GM23338 (cell line): ENCODE data around the gene DYNLT5. TPM values are rescaled to one million over a fixed set of nuclear protein-coding genes. Genes with fewer than 3 reads are reported as not detected.
A peak's percentile ranks its signal among the peaks of the same experiment; 100 is the strongest.

ENCODE experiments used
- ATAC-seq: fragments of 200-7000 bp; cut with Tn5 transposase; 3 replicates; pipeline ENCODE4 v1.9.1; 2020
- DNase-seq: peaks from one replicate; pipeline ENCODE4 v3.0.0-alpha.2; 2015; ENCODE audit warnings: low spot score
- H2AFZ ChIP-seq: fragments of 200-600 bp; sonication (generic); 2 replicates; pipeline ENCODE4 v1.8.0; 2016; ENCODE audit warnings: antibody characterized with exemption, mild to moderate bottlenecking, moderate library complexity
- H3F3A ChIP-seq: fragments of 200-600 bp; sonication (generic); replicated peaks from 2 replicates; pipeline ENCODE4 v1.8.0; 2017; ENCODE audit warnings: antibody characterized with exemption, mixed run types, low read depth
- H3K27ac ChIP-seq: fragments of 200-600 bp; sonication (generic); 2 replicates; pipeline ENCODE4 v1.6.1; 2016; ENCODE audit warnings: low read depth
- H3K27me3 ChIP-seq: fragments of 200-600 bp; sonication (generic); 2 replicates; pipeline ENCODE4 v1.8.0; 2016; ENCODE audit warnings: mild to moderate bottlenecking, mixed run types, moderate library complexity; ENCODE audit not compliant: insufficient read depth
- H3K36me3 ChIP-seq: fragments of 200-600 bp; sonication (generic); 2 replicates; pipeline ENCODE4 v1.8.0; 2016; ENCODE audit warnings: mild to moderate bottlenecking; ENCODE audit not compliant: insufficient read depth
- H3K4me1 ChIP-seq: fragments of 200-600 bp; sonication (generic); 2 replicates; pipeline ENCODE4 v1.8.0; 2016; ENCODE audit warnings: mild to moderate bottlenecking, moderate library complexity; ENCODE audit not compliant: insufficient read depth
- H3K4me2 ChIP-seq: fragments of 200-600 bp; sonication (generic); 2 replicates; pipeline ENCODE4 v1.7.1; 2017; ENCODE audit warnings: mixed run types
- H3K4me3 ChIP-seq: fragments of 200-600 bp; sonication (generic); 2 replicates; pipeline ENCODE4 v1.6.1; 2016; ENCODE audit warnings: mixed run types
- H3K79me2 ChIP-seq: fragments of 200-600 bp; sonication (generic); replicated peaks from 2 replicates; pipeline ENCODE4 v1.8.0; 2017; ENCODE audit warnings: mild to moderate bottlenecking; ENCODE audit not compliant: insufficient read depth
- H3K9me2 ChIP-seq: fragments of 200-600 bp; sonication (generic); 2 replicates; pipeline ENCODE4 v1.8.0; 2017; ENCODE audit not compliant: insufficient read depth
- H4K20me1 ChIP-seq: fragments of 200-600 bp; sonication (generic); replicated peaks from 2 replicates; pipeline ENCODE4 v1.8.0; 2017; ENCODE audit warnings: mild to moderate bottlenecking; ENCODE audit not compliant: insufficient read depth
- H3K27ac Mint-ChIP-seq: 2 replicates; pipeline ENCODE4 v1.8.0; 2020; ENCODE audit warnings: inconsistent platforms, mild to moderate bottlenecking, moderate library complexity, mixed read lengths
- H3K27me3 Mint-ChIP-seq: 3 replicates; pipeline ENCODE4 v1.8.0; 2022; ENCODE audit warnings: low read depth, mild to moderate bottlenecking, moderate library complexity, mixed read lengths, inconsistent platforms; ENCODE audit not compliant: insufficient read depth, poor library complexity
- H3K36me3 Mint-ChIP-seq: 3 replicates; pipeline ENCODE4 v1.8.0; 2021; ENCODE audit warnings: low read depth, mild to moderate bottlenecking, inconsistent platforms, moderate library complexity, mixed read lengths
- H3K4me1 Mint-ChIP-seq: 3 replicates; pipeline ENCODE4 v1.8.0; 2020; ENCODE audit warnings: mild to moderate bottlenecking, inconsistent platforms, mixed read lengths
- H3K4me3 Mint-ChIP-seq: 3 replicates; pipeline ENCODE4 v1.8.0; 2021; ENCODE audit warnings: moderate library complexity, mild to moderate bottlenecking, inconsistent platforms, mixed read lengths
- H3K9me3 Mint-ChIP-seq: 3 replicates; pipeline ENCODE4 v1.8.0; 2020; ENCODE audit warnings: moderate library complexity, mild to moderate bottlenecking, inconsistent platforms, mixed read lengths
- CTCF ChIP-seq, 2 experiments: fragments of 200-600 bp in 1 of 2; sonication (generic) in 1 of 2; conservative IDR thresholded peaks; 2 replicates each; pipeline versions ENCODE4 v1.5.1 to v1.6.1; 2016 to 2017; ENCODE audit warnings: antibody characterized with exemption in 2 of 2, low read depth in 2 of 2, mild to moderate bottlenecking in 2 of 2, moderate library complexity in 1 of 2
- POLR2AphosphoS5 ChIP-seq: IDR thresholded peaks from 2 replicates; pipeline ENCODE4 v1.6.1; 2016; ENCODE audit warnings: antibody characterized with exemption, low read depth
- REST ChIP-seq: IDR thresholded peaks from one replicate; pipeline ENCODE4 v1.6.1; 2018; ENCODE audit warnings: antibody characterized with exemption; ENCODE audit not compliant: unreplicated experiment
- STAT1 ChIP-seq: IDR thresholded peaks from one replicate; pipeline ENCODE4 v1.6.1; 2016; ENCODE audit warnings: antibody characterized with exemption; ENCODE audit not compliant: unreplicated experiment
- ZNF462 ChIP-seq: fragments of 250-450 bp; sonication (Bioruptor Pico); IDR thresholded peaks from 2 replicates; pipeline ENCODE4 v1.5.0; 2020; ENCODE audit warnings: mild to moderate bottlenecking, moderate library complexity
- polyA plus RNA-seq: library from polyadenylated mRNA; unstranded; fragments of >200 nt; fragmentation: Nextera tagmentation; extraction: Ambion mirVana; gene quantifications from 2 replicates; pipeline ENCODE4 v1.2.1, GENCODE V29; 2016
- total RNA-seq: library from RNA; depleted of rRNA; stranded (reverse); fragments of >200 nt; shearing (Covaris generic); gene quantifications from 2 replicates; pipeline ENCODE4 v1.2.3, GENCODE V29; 2014

DYNLT5 gene
- total and polyA plus RNA-seq, 2 experiments from 2014 or later, result 0.95 to 2.8 TPM

- TF ChIP-seq ZNF462 (CRISPR knock-in tag), result no peak
- TF ChIP-seq STAT1, result no peak
- TF ChIP-seq CTCF (conservative IDR thresholded peaks at IDR 0.05; ENCODE audit: low read depth in 2 of 2), result no peak
These were observed 47.1 kb upstream of the DYNLT5 start (continued) for GRCh38 chr1:66705110-66705509.

GRCh38 chr1:66711420-66711819, 40.8 kb upstream of the DYNLT5 start:
- H3K79me2 ChIP-seq, result no peaks in the 10 kb centered on the region
- H3F3A ChIP-seq, result no peaks in the 10 kb centered on the region
- Mint-ChIP-seq H3K9me3 (no peaks in the 10 kb centered on the region), H3K27ac (no peak overlapping the region), H3K4me3 (no peak overlapping the region), H3K36me3 (no peaks in the 10 kb centered on the region), H3K4me1 (peaks cover 7% of the 10 kb centered on the region; the same call in 2 of the 3 replicates), H3K27me3 (no peaks in the 10 kb centered on the region)
- H3K4me1 ChIP-seq, result no peaks in the 10 kb centered on the region
- no peak overlapping the region for H3K4me3 ChIP-seq
- no peaks in the 10 kb centered on the region for H3K27me3 ChIP-seq
- no peaks in the 10 kb centered on the region for H4K20me1 ChIP-seq
- peak; percentile 70 for ATAC-seq
- no peaks in the 10 kb centered on the region for H3K9me2 ChIP-seq
- no peak overlapping the region for H3K4me2 ChIP-seq
- DNase-seq, result peak; percentile 35
- H3K27ac ChIP-seq, result no peak overlapping the region
- H3K36me3 ChIP-seq, result no peaks in the 10 kb centered on the region
- no peak overlapping the region for H2AFZ ChIP-seq
- TF ChIP-seq CTCF (conservative IDR thresholded peaks at IDR 0.05; ENCODE audit: low read depth in 2 of 2) (peak; percentile 40 to 56), REST (no peak), POLR2AphosphoS5 (no peak)
